ENCODE results near the gene ZNF462.
"Not testable (repeated sequence)": the region's sequence is repeated elsewhere in the genome, so short reads cannot be mapped to it uniquely, and the experiment has no call there.

Gene ZNF462

DNA sequence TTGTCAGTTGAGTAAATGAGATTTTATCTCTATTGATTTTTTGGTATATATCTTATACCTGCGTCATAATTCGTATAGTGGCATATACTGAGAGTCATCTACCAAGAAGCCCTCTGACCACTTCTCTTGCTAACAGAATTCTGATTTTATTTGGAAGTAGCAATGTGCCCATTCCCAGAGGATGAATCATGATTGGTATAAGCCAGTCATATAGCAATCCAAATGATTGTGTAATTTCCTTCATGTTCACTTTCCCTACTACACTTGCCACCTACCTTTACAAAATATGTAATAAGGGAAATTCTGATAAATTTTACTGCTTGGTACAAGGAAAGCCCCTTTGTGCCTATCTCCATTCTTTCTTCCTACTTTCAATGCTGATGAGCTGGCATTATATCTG is 16.1 kb upstream of the ZNF462 start:
- H3K4me3 ChIP-seq (replicated peaks; ENCODE audit: low read depth, low read length): no peak overlapping the region
- TF ChIP-seq, protein P1, sequence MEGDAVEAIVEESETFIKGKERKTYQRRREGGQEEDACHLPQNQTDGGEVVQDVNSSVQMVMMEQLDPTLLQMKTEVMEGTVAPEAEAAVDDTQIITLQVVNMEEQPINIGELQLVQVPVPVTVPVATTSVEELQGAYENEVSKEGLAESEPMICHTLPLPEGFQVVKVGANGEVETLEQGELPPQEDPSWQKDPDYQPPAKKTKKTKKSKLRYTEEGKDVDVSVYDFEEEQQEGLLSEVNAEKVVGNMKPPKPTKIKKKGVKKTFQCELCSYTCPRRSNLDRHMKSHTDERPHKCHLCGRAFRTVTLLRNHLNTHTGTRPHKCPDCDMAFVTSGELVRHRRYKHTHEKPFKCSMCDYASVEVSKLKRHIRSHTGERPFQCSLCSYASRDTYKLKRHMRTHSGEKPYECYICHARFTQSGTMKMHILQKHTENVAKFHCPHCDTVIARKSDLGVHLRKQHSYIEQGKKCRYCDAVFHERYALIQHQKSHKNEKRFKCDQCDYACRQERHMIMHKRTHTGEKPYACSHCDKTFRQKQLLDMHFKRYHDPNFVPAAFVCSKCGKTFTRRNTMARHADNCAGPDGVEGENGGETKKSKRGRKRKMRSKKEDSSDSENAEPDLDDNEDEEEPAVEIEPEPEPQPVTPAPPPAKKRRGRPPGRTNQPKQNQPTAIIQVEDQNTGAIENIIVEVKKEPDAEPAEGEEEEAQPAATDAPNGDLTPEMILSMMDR (IDR thresholded peaks at IDR 0.05; ENCODE audit: low read length, missing control alignments): no peak
- peak; percentile 69 for DNase-seq (ENCODE audit: low read depth)

DNA sequence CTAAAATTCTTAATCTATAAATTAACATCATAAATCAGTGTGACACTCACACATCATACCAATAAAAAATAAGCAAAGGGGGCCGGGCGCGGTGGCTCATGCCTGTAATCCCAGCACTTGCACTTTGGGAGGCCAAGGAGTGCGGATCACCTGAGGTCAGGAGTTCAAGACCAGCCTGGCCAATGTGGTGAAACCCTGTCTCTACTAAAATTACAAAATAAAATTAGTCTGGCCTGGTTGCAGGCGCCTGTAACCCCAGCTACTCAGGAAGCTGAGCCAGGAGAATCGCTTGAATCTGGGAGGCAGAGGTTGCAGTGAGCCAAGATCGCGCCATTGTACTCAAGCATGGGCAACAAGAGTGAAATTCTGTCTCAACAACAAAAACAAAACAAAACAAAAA is 11.3 kb upstream of the ZNF462 start:
- not testable (repeated sequence) for H3K4me3 ChIP-seq (replicated peaks; ENCODE audit: low read depth, low read length); DNase-seq (ENCODE audit: low read depth)

DNA sequence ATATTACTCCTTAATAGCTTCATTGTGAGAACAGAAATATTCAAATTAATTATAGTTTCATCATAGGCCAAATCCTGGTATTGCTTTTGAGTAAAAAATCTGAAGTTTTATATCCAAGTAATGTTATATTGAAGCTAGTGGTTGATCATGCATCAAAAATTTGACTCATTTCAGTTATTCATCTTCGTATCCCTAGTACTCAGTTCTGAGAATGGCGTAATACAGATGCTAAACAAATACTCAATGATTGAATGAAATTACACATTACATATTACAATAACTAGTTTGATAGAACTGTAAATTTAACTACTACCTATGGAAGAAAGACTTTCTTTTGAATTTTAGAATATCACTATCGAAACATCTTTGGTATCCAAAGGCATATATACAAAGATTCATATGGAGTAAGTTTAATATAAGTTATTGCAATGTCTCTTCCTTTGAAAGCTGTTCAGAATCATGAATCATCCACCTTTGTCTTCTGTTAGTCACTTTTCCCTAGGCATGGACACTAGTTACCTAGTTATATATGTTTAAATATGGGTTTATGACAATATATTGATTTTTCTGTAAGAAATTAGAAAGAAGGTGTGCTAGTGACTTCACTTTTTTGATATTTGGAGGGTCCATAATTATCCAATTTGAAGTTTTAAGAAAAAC is 5.0 kb upstream of the ZNF462 start:
- TF ChIP-seq, protein P1 (IDR thresholded peaks at IDR 0.05; ENCODE audit: low read length, missing control alignments): no peak
- DNase-seq (ENCODE audit: low read depth): no peak
- H3K4me3 ChIP-seq (replicated peaks; ENCODE audit: low read depth, low read length): no peak overlapping the region

DNA sequence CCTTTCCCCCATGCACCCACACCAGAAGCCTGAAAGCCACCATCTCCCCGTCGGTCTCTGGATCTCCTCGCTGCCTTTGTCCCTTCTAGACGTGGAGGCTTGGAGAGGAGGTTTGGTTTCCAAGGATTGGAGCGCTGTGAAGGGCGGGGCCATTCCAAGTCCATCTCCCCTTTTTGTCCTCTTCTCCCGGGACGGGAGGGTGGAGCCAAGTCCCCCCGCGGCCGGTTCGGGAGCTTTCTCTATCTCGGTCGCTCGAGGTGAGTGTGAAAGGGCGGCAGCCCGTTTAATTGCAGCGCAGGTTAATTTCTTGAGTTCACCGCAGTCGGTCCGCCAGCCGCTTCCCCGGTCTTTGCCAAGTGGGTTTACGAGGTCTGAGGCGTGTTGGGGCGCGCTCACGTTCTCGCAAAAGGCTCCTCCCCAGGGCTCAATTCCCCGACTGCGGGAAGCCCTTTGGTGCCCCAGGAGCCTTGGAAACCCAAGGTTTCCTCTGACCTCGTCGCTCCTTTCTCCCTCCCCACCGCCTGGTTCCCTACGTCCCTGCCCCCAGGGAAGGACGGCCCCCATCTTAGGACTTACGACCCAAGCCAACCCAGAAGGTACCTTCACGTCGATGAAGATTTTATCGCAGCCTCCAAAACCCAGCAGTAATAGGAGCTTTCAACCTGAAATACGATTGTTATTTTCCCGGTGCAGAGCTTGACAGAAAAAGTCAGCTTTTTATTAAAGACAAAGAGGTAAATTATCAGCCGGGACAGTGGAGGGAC is 2.8 kb upstream of the ZNF462 start:
- peak overlapping the region; percentile 85 for H3K4me3 ChIP-seq (replicated peaks; ENCODE audit: low read depth, low read length)
- DNase-seq (ENCODE audit: low read depth): peak; percentile 28
- TF ChIP-seq, protein P1 (IDR thresholded peaks at IDR 0.05; ENCODE audit: low read length, missing control alignments): no peak

DNA sequence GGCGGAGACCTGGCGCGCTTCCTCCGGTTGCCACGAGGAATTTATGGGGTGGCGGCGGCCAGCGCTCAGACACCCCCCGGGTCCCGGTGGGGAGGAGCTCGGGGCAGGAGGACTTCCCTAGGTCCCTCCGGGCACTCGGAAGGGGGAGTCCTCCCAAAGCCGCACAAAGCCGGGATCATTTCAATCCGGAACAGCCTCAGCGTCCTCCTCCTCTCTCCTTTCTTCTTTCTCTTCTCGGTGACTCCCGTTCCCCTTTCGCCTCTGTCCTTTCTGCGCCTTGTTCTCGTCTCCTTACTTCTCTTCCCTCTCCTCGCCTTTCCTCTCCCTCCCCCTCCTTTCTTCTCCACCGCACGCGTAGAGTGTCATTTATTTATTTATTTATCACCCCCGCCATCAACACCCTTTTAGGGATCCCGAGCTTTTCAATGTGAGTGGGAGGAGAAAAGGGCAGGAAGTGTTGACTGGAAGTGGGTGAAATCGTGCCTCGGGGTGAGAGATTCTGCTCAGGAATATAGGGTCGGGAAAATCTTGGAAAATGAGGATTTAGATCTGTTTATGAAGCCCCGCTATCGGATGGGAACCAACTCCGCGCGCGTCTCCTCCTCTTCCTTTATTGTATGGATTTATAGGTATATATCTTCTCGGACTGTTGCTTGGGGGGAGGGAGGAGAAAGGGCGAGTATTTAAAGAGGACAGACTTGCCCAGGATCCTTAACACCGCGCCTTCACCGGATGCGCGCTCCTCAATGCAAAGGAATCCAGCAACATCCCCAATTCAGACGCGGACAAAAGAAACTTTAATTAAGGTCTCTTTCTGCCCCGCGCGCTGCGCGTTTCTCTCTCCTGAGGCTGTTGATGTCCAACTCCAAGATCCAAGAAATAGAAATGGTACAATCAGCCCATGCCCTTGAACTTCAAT is 2.0 kb upstream of the ZNF462 start:
- TF ChIP-seq, protein P1 (IDR thresholded peaks at IDR 0.05; ENCODE audit: low read length, missing control alignments): no peak
- DNase-seq (ENCODE audit: low read depth): peak; percentile 36
- peak overlapping the region; percentile 85 for H3K4me3 ChIP-seq (replicated peaks; ENCODE audit: low read depth, low read length)

DNA sequence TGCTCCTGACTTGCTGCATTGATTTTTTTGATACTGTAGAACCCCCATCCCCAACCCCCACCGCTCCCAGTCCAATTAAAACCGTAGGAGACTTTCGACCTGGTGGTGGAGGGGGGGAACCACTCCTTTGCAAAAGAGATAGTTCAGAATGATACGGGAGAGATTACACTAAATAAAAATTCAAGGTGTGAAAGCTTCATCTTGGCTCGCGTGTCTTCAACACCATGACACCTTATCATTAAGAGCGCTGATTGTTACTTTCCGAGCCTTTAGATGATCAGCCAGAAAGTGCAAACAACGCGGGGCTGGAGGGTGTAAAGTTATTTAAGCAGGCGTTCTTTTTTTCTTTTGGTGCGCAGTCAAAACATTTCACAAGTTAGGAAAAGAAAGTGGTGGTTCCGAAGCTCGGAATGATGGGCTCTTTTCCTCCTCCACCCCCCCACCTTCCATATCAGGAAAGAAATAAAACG is 1.3 kb upstream of the ZNF462 start:
- no peak for DNase-seq (ENCODE audit: low read depth)
- peak overlapping the region; percentile 85 for H3K4me3 ChIP-seq (replicated peaks; ENCODE audit: low read depth, low read length)
- TF ChIP-seq, protein P1 (IDR thresholded peaks at IDR 0.05; ENCODE audit: low read length, missing control alignments): no peak
